Lower lobe of right lung (tissue), 2 donors: Measurements from ENCODE around the gene ATP1A3. TPM values are rescaled to one million over a fixed set of nuclear protein-coding genes. Genes with fewer than 3 reads are reported as not detected.

Experiments
- ATAC-seq, 2 donors: fragments of 200-7000 bp; cut with Tn5 transposase; one replicate each; pipeline ENCODE4 v1.9.1; 2020 to 2022; ENCODE audit warnings: mild to moderate bottlenecking in 2 of 2, moderate library complexity in 2 of 2
- DNase-seq: peaks from one replicate; pipeline ENCODE4 v3.0.0-alpha.2; 2020
- H3K27ac ChIP-seq: fragments of 200-600 bp; one replicate; pipeline ENCODE4 v1.8.0; 2022
- H3K27me3 ChIP-seq: fragments of 200-600 bp; one replicate; pipeline ENCODE4 v1.8.0; 2022; ENCODE audit warnings: low read depth
- H3K36me3 ChIP-seq: fragments of 200-600 bp; one replicate; pipeline ENCODE4 v1.8.0; 2022; ENCODE audit warnings: mild to moderate bottlenecking
- H3K4me1 ChIP-seq: fragments of 200-600 bp; one replicate; pipeline ENCODE4 v1.8.0; 2022
- H3K4me3 ChIP-seq: fragments of 200-600 bp; one replicate; pipeline ENCODE4 v1.8.0; 2022; ENCODE audit warnings: mild to moderate bottlenecking
- H3K9me3 ChIP-seq: fragments of 200-600 bp; one replicate; pipeline ENCODE4 v1.8.0; 2022
- intact Hi-C: fragments of 100-400 bp; cut with DNase I; formaldehyde crosslinking; loops from one replicate; pipeline ENCODE4 v1.11.0; 2022
- total RNA-seq: library from RNA; stranded (reverse); fragmentation: NEBNext Ultra II Directional; extraction: Animal tissue kit (Norgen Biotek cat#: 25700); gene quantifications from one replicate; pipeline ENCODE4 v1.2.1, GENCODE V29; 2021
- TF ChIP-seq, protein P1 (sequence below): fragments of 200-600 bp; IDR thresholded peaks from one replicate; pipeline ENCODE4 v1.8.0; 2022; ENCODE audit warnings: antibody characterized with exemption, mild to moderate bottlenecking
- donor health status: DM: no; HTN: yes; CAD: no; lungs with severe emphysema.

Gene ATP1A3
- total RNA-seq, 1 donor from 2014 or later, result 0.97 TPM

DNA sequence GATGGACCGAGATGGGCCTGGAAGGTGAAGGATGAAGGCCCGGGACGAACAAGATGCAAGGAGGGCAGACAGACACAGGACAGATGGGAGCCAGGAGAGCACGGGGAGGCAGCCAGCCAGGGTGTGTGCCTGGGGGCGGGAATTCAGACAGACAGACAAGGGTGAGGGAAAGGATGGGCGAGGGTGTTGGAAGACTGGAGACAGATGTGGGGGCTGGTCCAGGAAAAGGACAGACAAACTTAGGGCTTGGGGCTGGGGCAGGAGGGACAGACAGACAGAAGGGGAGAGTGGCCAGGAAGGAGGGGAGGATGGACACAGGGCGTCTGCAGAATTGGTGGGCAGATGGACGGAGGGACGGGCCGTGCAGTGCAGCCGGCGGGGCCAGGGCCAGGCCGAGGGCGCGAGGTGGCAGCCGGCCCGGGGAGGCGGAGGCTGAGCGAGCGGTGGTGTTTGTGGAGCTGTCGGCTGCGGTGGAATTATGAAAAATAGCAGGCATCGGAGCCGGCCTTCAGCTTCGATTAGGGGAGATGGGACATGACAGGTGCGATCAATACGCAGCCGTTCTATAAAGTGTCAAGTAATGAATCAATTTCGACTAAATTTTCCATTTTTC is 61.2 kb downstream of the ATP1A3 start:
- no peaks in the 10 kb centered on the region for H3K36me3 ChIP-seq
- ATAC-seq (no peak), DNase-seq (no peak)
- no peak overlapping the region for H3K4me3 ChIP-seq
- intact Hi-C loops, result loop anchor here (10.0 kb wide), 1 partner anchor 48 kb away; the partner anchor contains the start of gene ARHGEF1
- TF ChIP-seq, protein P1, sequence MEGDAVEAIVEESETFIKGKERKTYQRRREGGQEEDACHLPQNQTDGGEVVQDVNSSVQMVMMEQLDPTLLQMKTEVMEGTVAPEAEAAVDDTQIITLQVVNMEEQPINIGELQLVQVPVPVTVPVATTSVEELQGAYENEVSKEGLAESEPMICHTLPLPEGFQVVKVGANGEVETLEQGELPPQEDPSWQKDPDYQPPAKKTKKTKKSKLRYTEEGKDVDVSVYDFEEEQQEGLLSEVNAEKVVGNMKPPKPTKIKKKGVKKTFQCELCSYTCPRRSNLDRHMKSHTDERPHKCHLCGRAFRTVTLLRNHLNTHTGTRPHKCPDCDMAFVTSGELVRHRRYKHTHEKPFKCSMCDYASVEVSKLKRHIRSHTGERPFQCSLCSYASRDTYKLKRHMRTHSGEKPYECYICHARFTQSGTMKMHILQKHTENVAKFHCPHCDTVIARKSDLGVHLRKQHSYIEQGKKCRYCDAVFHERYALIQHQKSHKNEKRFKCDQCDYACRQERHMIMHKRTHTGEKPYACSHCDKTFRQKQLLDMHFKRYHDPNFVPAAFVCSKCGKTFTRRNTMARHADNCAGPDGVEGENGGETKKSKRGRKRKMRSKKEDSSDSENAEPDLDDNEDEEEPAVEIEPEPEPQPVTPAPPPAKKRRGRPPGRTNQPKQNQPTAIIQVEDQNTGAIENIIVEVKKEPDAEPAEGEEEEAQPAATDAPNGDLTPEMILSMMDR, result no peak
- H3K4me1 ChIP-seq, result peaks cover 14% of the 10 kb centered on the region
- peaks cover 60% of the 10 kb centered on the region for H3K27me3 ChIP-seq
- H3K27ac ChIP-seq, result no peak overlapping the region
- H3K9me3 ChIP-seq, result no peaks in the 10 kb centered on the region

DNA sequence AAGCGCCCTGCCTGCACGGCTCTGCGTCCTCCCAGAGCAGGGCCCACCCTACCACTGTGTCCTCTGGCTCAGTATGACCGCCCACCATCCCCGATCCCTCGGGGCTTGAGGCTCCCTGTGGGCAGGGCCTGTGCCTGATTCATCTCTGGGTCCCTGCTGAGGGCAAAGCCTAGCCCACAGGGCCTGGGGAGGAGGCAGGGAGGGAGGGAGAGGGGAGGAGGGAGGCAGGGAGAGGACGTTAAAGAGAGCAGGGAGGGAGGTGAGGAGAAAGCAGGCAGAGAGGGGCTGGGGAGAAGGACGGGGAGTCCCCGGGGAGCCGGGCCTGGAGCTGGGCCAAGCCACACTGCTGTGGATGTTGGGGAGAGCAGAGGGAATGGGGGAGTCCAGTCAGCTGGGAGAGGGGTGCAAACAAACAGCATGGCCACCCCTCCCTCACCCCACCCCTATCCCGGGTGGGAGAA is 61.7 kb downstream of the ATP1A3 start:
- ATAC-seq (no peak), DNase-seq (no peak)
- H3K27me3 ChIP-seq, result peaks cover 65% of the 10 kb centered on the region
- intact Hi-C loops, result loop anchor here (10.0 kb wide), 1 partner anchor 47 kb away; the partner anchor contains the start of gene ARHGEF1
- peaks cover 16% of the 10 kb centered on the region for H3K4me1 ChIP-seq
- no peaks in the 10 kb centered on the region for H3K9me3 ChIP-seq
- TF ChIP-seq, protein P1, result no peak
- H3K27ac ChIP-seq, result no peak overlapping the region
- H3K36me3 ChIP-seq, result no peaks in the 10 kb centered on the region
- H3K4me3 ChIP-seq, result no peak overlapping the region

DNA sequence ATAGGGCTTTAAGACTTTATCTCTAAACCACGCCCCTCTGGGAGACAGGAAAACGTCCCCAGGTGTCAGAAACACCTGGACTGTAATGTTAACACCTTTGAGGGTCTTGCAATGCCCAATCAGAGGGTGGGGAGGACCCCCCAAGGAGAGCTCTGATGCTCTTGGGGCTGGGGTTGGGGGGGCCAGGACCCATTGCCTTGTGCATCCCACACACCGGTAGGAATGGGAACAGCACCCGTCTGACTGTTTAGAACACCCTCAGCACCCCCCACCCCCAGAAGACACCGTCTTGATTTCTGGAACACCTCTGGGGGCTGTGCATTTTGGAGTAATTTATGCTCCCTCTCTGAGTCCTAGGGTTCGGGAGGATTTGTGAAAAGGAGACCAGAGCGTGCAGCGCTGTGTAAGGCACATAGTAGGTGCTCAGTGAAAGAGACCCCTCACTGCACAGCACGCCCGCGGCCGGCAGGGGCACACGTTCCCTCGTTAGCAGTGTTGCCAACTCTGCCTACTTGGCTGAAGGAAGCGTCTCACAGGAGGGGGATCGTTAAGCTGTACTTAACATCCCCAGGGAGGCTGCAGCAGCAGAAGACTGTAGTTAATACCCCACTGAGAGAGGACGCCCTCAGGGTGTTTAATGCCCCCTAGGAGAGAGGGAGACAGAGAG is 63.0 kb downstream of the ATP1A3 start:
- TF ChIP-seq, protein P1, result peak; percentile 28
- peaks cover 74% of the 10 kb centered on the region for H3K27me3 ChIP-seq
- H3K4me3 ChIP-seq, result no peak overlapping the region
- no peaks in the 10 kb centered on the region for H3K36me3 ChIP-seq
- H3K4me1 ChIP-seq, result peaks cover 16% of the 10 kb centered on the region
- intact Hi-C loops, result loop anchor here (10.0 kb wide), 1 partner anchor 46 kb away; the partner anchor contains the start of gene ARHGEF1
- no peak overlapping the region for H3K27ac ChIP-seq
- ATAC-seq (no peak), DNase-seq (no peak)
- H3K9me3 ChIP-seq, result no peaks in the 10 kb centered on the region

DNA sequence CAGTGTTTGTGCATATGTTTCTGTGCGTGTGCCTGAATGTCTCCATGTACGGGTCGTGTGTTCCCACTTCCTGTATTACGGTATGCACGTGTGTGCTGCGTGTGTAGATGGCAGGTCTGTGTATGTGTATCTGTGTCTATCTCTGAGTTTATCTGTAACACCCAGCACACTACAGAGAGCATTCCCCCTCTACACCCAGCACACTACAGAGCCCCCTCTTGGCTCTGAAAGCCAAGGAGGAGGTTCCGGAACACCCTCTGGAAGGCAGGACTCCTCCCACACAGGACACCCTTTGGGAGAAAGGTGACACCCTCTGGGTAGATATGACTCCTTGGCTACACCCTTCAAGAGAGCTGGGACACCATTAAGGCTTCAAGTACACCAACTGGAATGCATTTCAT is 63.7 kb downstream of the ATP1A3 start:
- ATAC-seq, result no peak
- intact Hi-C loops, result loop anchor here (10.0 kb wide), 1 partner anchor 46 kb away; the partner anchor contains the start of gene ARHGEF1
- H3K4me1 ChIP-seq, result peaks cover 16% of the 10 kb centered on the region

DNA sequence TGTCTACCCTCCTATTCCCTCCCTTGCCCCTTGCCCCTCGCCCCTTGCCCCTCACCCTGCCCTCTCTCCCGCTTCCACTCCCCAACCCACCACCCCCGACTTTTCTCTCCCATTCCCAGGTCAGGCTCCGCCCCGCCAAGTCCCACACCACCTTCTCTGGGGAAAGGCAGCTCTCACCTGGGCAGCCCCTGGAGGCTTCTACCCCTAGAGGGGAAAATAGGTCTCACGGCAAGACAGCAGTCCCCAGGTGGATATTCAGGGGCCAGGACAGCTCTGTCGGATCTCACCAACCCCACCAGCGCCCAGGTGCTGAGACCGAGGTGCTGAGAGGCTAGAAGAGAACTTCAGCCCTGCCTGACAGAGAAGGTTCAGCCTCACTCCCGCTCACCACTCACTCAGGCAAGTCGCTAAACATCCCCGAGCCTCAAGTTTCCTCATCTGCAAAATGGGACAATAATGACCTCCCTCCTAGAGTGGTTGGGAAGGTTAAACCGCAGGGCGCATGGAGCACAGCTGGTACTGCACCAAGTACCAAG is 64.4 kb downstream of the ATP1A3 start:
- Histone ChIP-seq H3K36me3 (no peaks in the 10 kb centered on the region), H3K4me1 (peaks cover 16% of the 10 kb centered on the region), H3K27ac (no peak overlapping the region), H3K4me3 (no peak overlapping the region), H3K9me3 (no peaks in the 10 kb centered on the region), H3K27me3 (peaks cover 77% of the 10 kb centered on the region)
- no peak for DNase-seq
- TF ChIP-seq, protein P1, result no peak
- no peak for ATAC-seq
- intact Hi-C loops, result loop anchor here (10.0 kb wide), 1 partner anchor 45 kb away; the partner anchor contains the start of gene ARHGEF1

More for the DNA sequence above, 63.7 kb downstream of the ATP1A3 start:
- H3K27ac ChIP-seq, result no peak overlapping the region
- TF ChIP-seq, protein P1, result no peak
- no peaks in the 10 kb centered on the region for H3K9me3 ChIP-seq
- peaks cover 74% of the 10 kb centered on the region for H3K27me3 ChIP-seq
- DNase-seq, result no peak
- no peaks in the 10 kb centered on the region for H3K36me3 ChIP-seq
- no peak overlapping the region for H3K4me3 ChIP-seq
